ENCODE data around the gene FGD2.

FGD2 gene

GRCh38 chr6:36963451-36964290 lies 41.8 kb upstream of the FGD2 start:
- H3K9ac ChIP-seq (ENCODE audit: low read length in 5 of 5), result no peak overlapping the region
- H3K4me1 ChIP-seq (ENCODE audit: control insufficient read depth in 5 of 5, insufficient read depth in 5 of 5, low read length in 5 of 5), result peaks cover 0 to 20% (median 11%) of the 10 kb centered on the region in 5 donors
- no peak overlapping the region for H3K27ac ChIP-seq (ENCODE audit: low read depth, low read length)
- H3K4me3 ChIP-seq (ENCODE audit: low read depth in 1 of 5, low read length in 5 of 5), result no peak overlapping the region
- peaks cover 0 to 4% (median 0%) of the 10 kb centered on the region in 5 donors for H3K27me3 ChIP-seq (ENCODE audit: control insufficient read depth in 5 of 5, insufficient read depth in 4 of 5, low read length in 5 of 5)
- H3K9me3 ChIP-seq (ENCODE audit: control insufficient read depth in 5 of 5, low read length in 5 of 5), result no peaks in the 10 kb centered on the region
- H3K36me3 ChIP-seq (ENCODE audit: control insufficient read depth in 5 of 5, insufficient read depth in 5 of 5, low read length in 5 of 5), result peaks cover 0 to 24% (median 18%) of the 10 kb centered on the region in 5 donors

GRCh38 chr6:36964349-36964748 lies 41.1 kb upstream of the FGD2 start:
- no peak overlapping the region for H3K27ac ChIP-seq (ENCODE audit: low read depth, low read length)
- H3K9me3 ChIP-seq (ENCODE audit: control insufficient read depth in 5 of 5, low read length in 5 of 5), result no peaks in the 10 kb centered on the region
- no peak overlapping the region for H3K4me3 ChIP-seq (ENCODE audit: low read depth in 1 of 5, low read length in 5 of 5)
- no peak overlapping the region for H3K9ac ChIP-seq (ENCODE audit: low read length in 5 of 5)
- peaks cover 0 to 20% (median 11%) of the 10 kb centered on the region in 5 donors for H3K4me1 ChIP-seq (ENCODE audit: control insufficient read depth in 5 of 5, insufficient read depth in 5 of 5, low read length in 5 of 5)
- H3K27me3 ChIP-seq (ENCODE audit: control insufficient read depth in 5 of 5, insufficient read depth in 4 of 5, low read length in 5 of 5), result peaks cover 0 to 1% (median 0%) of the 10 kb centered on the region in 5 donors
- peaks cover 0 to 31% (median 25%) of the 10 kb centered on the region in 5 donors for H3K36me3 ChIP-seq (ENCODE audit: control insufficient read depth in 5 of 5, insufficient read depth in 5 of 5, low read length in 5 of 5)

GRCh38 chr6:36964908-36965307 lies 40.5 kb upstream of the FGD2 start:
- no peak overlapping the region for H3K27ac ChIP-seq (ENCODE audit: low read depth, low read length)
- no peaks in the 10 kb centered on the region for H3K9me3 ChIP-seq (ENCODE audit: control insufficient read depth in 5 of 5, low read length in 5 of 5)
- peaks cover 0 to 20% (median 11%) of the 10 kb centered on the region in 5 donors for H3K4me1 ChIP-seq (ENCODE audit: control insufficient read depth in 5 of 5, insufficient read depth in 5 of 5, low read length in 5 of 5)
- no peak overlapping the region for H3K4me3 ChIP-seq (ENCODE audit: low read depth in 1 of 5, low read length in 5 of 5)
- H3K36me3 ChIP-seq (ENCODE audit: control insufficient read depth in 5 of 5, insufficient read depth in 5 of 5, low read length in 5 of 5), result peaks cover 2 to 36% (median 30%) of the 10 kb centered on the region in 5 donors
- no peaks in the 10 kb centered on the region for H3K27me3 ChIP-seq (ENCODE audit: control insufficient read depth in 5 of 5, insufficient read depth in 4 of 5, low read length in 5 of 5)
- H3K9ac ChIP-seq (ENCODE audit: low read length in 5 of 5), result no peak overlapping the region

GRCh38 chr6:36967301-36967700 lies 38.2 kb upstream of the FGD2 start:
- H3K9ac ChIP-seq (ENCODE audit: low read length in 5 of 5), result peak overlapping the region in 1 of 5 donors; percentile 19
- peaks cover 2 to 60% (median 54%) of the 10 kb centered on the region in 5 donors for H3K36me3 ChIP-seq (ENCODE audit: control insufficient read depth in 5 of 5, insufficient read depth in 5 of 5, low read length in 5 of 5)
- no peak overlapping the region for H3K4me3 ChIP-seq (ENCODE audit: low read depth in 1 of 5, low read length in 5 of 5)
- no peaks in the 10 kb centered on the region for H3K27me3 ChIP-seq (ENCODE audit: control insufficient read depth in 5 of 5, insufficient read depth in 4 of 5, low read length in 5 of 5)
- H3K4me1 ChIP-seq (ENCODE audit: control insufficient read depth in 5 of 5, insufficient read depth in 5 of 5, low read length in 5 of 5), result peaks cover 0 to 20% (median 11%) of the 10 kb centered on the region in 5 donors
- H3K9me3 ChIP-seq (ENCODE audit: control insufficient read depth in 5 of 5, low read length in 5 of 5), result no peaks in the 10 kb centered on the region
- H3K27ac ChIP-seq (ENCODE audit: low read depth, low read length), result no peak overlapping the region

- Histone ChIP-seq H3K4me1 (ENCODE audit: control insufficient read depth in 5 of 5, insufficient read depth in 5 of 5, low read length in 5 of 5) (peaks cover 0 to 23% (median 14%) of the 10 kb centered on the region in 5 donors), H3K4me3 (ENCODE audit: low read depth in 1 of 5, low read length in 5 of 5) (no peak overlapping the region), H3K9me3 (ENCODE audit: control insufficient read depth in 5 of 5, low read length in 5 of 5) (no peaks in the 10 kb centered on the region), H3K27ac (ENCODE audit: low read depth, low read length) (no peak overlapping the region), H3K36me3 (ENCODE audit: control insufficient read depth in 5 of 5, insufficient read depth in 5 of 5, low read length in 5 of 5) (peaks cover 2 to 65% (median 59%) of the 10 kb centered on the region in 5 donors), H3K27me3 (ENCODE audit: control insufficient read depth in 5 of 5, insufficient read depth in 4 of 5, low read length in 5 of 5) (no peaks in the 10 kb centered on the region), H3K9ac (ENCODE audit: low read length in 5 of 5) (peak overlapping the region in 1 of 5 donors; percentile 19)
Observed at GRCh38 chr6:36967757-36968156, 37.7 kb upstream of the FGD2 start.

- no peak overlapping the region for H3K4me3 ChIP-seq (ENCODE audit: low read depth in 1 of 5, low read length in 5 of 5)
- no peak overlapping the region for H3K27ac ChIP-seq (ENCODE audit: low read depth, low read length)
- H3K36me3 ChIP-seq (ENCODE audit: control insufficient read depth in 5 of 5, insufficient read depth in 5 of 5, low read length in 5 of 5), result peaks cover 3 to 70% (median 65%) of the 10 kb centered on the region in 5 donors
- H3K9me3 ChIP-seq (ENCODE audit: control insufficient read depth in 5 of 5, low read length in 5 of 5), result no peaks in the 10 kb centered on the region
- H3K27me3 ChIP-seq (ENCODE audit: control insufficient read depth in 5 of 5, insufficient read depth in 4 of 5, low read length in 5 of 5), result no peaks in the 10 kb centered on the region
- no peak overlapping the region for H3K9ac ChIP-seq (ENCODE audit: low read length in 5 of 5)
- H3K4me1 ChIP-seq (ENCODE audit: control insufficient read depth in 5 of 5, insufficient read depth in 5 of 5, low read length in 5 of 5), result peaks cover 0 to 25% (median 20%) of the 10 kb centered on the region in 5 donors
Observed at GRCh38 chr6:36968266-36968977, 37.0 kb upstream of the FGD2 start.

GRCh38 chr6:36969240-36969691 lies 36.2 kb upstream of the FGD2 start:
- no peaks in the 10 kb centered on the region for H3K27me3 ChIP-seq (ENCODE audit: control insufficient read depth in 5 of 5, insufficient read depth in 4 of 5, low read length in 5 of 5)
- no peak overlapping the region for H3K27ac ChIP-seq (ENCODE audit: low read depth, low read length)
- H3K4me3 ChIP-seq (ENCODE audit: low read depth in 1 of 5, low read length in 5 of 5), result no peak overlapping the region
- no peaks in the 10 kb centered on the region for H3K9me3 ChIP-seq (ENCODE audit: control insufficient read depth in 5 of 5, low read length in 5 of 5)
- no peak overlapping the region for H3K9ac ChIP-seq (ENCODE audit: low read length in 5 of 5)
- H3K4me1 ChIP-seq (ENCODE audit: control insufficient read depth in 5 of 5, insufficient read depth in 5 of 5, low read length in 5 of 5), result peaks cover 2 to 22% (median 17%) of the 10 kb centered on the region in 5 donors
- peaks cover 4 to 79% (median 73%) of the 10 kb centered on the region in 5 donors for H3K36me3 ChIP-seq (ENCODE audit: control insufficient read depth in 5 of 5, insufficient read depth in 5 of 5, low read length in 5 of 5)

GRCh38 chr6:36969988-36970891 lies 35.2 kb upstream of the FGD2 start:
- H3K4me3 ChIP-seq (ENCODE audit: low read depth in 1 of 5, low read length in 5 of 5), result no peak overlapping the region
- H3K4me1 ChIP-seq (ENCODE audit: control insufficient read depth in 5 of 5, insufficient read depth in 5 of 5, low read length in 5 of 5), result peaks cover 2 to 16% (median 16%) of the 10 kb centered on the region in 5 donors
- H3K27ac ChIP-seq (ENCODE audit: low read depth, low read length), result no peak overlapping the region
- H3K9me3 ChIP-seq (ENCODE audit: control insufficient read depth in 5 of 5, low read length in 5 of 5), result no peaks in the 10 kb centered on the region
- H3K9ac ChIP-seq (ENCODE audit: low read length in 5 of 5), result no peak overlapping the region
- no peaks in the 10 kb centered on the region for H3K27me3 ChIP-seq (ENCODE audit: control insufficient read depth in 5 of 5, insufficient read depth in 4 of 5, low read length in 5 of 5)
- peaks cover 4 to 89% (median 83%) of the 10 kb centered on the region in 5 donors for H3K36me3 ChIP-seq (ENCODE audit: control insufficient read depth in 5 of 5, insufficient read depth in 5 of 5, low read length in 5 of 5)

Data from subcutaneous abdominal adipose tissue (tissue), 5 donors.